ENCODE data around the gene CDKAL1.

The CDKAL1 gene

DNA sequence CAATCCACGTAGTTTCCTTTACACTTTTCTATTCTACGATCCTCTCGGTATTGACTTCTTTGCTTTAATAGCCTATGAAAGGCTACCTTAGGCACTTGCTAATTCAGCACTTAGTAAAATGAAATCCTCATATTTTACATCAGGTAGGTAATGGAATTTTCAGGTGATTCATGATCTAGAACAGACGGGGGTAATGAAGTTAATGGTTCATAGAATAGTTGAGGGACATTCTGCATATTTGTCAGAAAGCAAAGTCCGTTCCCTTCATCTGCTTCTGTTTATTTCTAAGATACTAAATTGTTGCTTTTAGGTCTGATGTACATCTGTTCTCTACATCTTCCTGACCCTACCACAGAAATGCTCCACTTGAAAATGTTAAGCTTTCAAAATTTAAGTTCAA, 431.7 kb downstream of the CDKAL1 start:
- Histone ChIP-seq H3K18ac (ENCODE audit: low read length) (no peak overlapping the region), H3K4ac (ENCODE audit: low read length) (no peak overlapping the region), H2BK15ac (ENCODE audit: low read length) (no peak overlapping the region), H3K14ac (ENCODE audit: low read length) (no peak overlapping the region), H4K91ac (ENCODE audit: low read depth, low read length, poor library complexity) (no peak overlapping the region), H3K4me3 (ENCODE audit: low read length in 2 of 2) (no peak overlapping the region), H3K4me1 (ENCODE audit: control insufficient read depth in 2 of 2, insufficient read depth in 1 of 2, low read depth in 1 of 2, low read length in 2 of 2) (no peaks in the 10 kb centered on the region), H3K9ac (ENCODE audit: low read depth, low read length, poor library complexity) (no peak overlapping the region), H3K9me3 (replicated peaks in 1 of 2; ENCODE audit: control insufficient read depth in 2 of 2, insufficient read depth in 1 of 2, low read depth in 1 of 2, low read length in 2 of 2) (no peaks in the 10 kb centered on the region), H2AFZ (ENCODE audit: low read length) (no peak overlapping the region), H3K23ac (ENCODE audit: low read depth, low read length, poor library complexity) (no peak overlapping the region), H2BK5ac (ENCODE audit: low read length) (no peak overlapping the region), H2AK5ac (ENCODE audit: low read depth, low read length) (no peak overlapping the region), H4K8ac (ENCODE audit: low read depth, low read length) (no peak overlapping the region), H3K4me2 (ENCODE audit: insufficient read depth, low read length, poor library complexity, severe bottlenecking) (no peak overlapping the region), H2BK120ac (ENCODE audit: low read depth, low read length) (no peak overlapping the region), H3K36me3 (replicated peaks in 1 of 2; ENCODE audit: control insufficient read depth in 2 of 2, insufficient read depth in 2 of 2, low read length in 2 of 2) (no peaks in the 10 kb centered on the region), H2BK12ac (ENCODE audit: low read length) (no peak overlapping the region), H3K27ac (replicated peaks; ENCODE audit: low read length) (no peak overlapping the region), H3K79me1 (ENCODE audit: low read depth, low read length) (no peaks in the 10 kb centered on the region), H3K27me3 (ENCODE audit: control insufficient read depth in 3 of 3, insufficient read depth in 3 of 3, low read depth in 1 of 3, low read length in 3 of 3) (no peaks in the 10 kb centered on the region)
- no peak for DNase-seq (ENCODE audit: low spot score)
- no CpG with 5 or more reads among the region's 5 CpGs for WGBS, 2 donors (ENCODE audit: extremely low coverage in 2 of 2, insufficient read length in 2 of 2, insufficient replicate concordance in 1 of 2)

DNA sequence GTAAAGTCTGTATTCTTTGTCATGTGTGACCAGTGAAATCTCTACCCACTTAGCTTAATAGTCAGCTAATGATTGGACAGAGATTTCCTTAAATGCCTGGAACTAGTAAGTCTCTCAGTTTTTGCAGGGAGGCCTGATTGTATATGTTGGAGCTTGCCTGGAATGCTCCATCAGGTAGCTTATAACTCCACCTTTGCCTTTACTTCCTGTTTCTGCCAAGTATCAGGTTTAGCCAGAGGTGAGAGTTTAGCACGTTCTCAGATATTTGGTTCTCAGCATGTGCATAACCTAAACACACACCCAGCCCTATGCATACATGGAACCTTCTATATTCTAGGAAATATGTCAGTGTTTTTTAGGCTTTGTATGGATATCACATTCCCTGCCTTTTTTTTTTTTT, 435.3 kb downstream of the CDKAL1 start:
- Histone ChIP-seq H2BK15ac (ENCODE audit: low read length) (no peak overlapping the region), H3K27me3 (ENCODE audit: control insufficient read depth in 3 of 3, insufficient read depth in 3 of 3, low read depth in 1 of 3, low read length in 3 of 3) (no peaks in the 10 kb centered on the region), H4K8ac (ENCODE audit: low read depth, low read length) (no peak overlapping the region), H3K79me1 (ENCODE audit: low read depth, low read length) (no peaks in the 10 kb centered on the region), H3K9ac (ENCODE audit: low read depth, low read length, poor library complexity) (no peak overlapping the region), H3K4me2 (ENCODE audit: insufficient read depth, low read length, poor library complexity, severe bottlenecking) (no peak overlapping the region), H3K23ac (ENCODE audit: low read depth, low read length, poor library complexity) (no peak overlapping the region), H3K36me3 (replicated peaks in 1 of 2; ENCODE audit: control insufficient read depth in 2 of 2, insufficient read depth in 2 of 2, low read length in 2 of 2) (no peaks in the 10 kb centered on the region), H2AFZ (ENCODE audit: low read length) (no peak overlapping the region), H2AK5ac (ENCODE audit: low read depth, low read length) (no peak overlapping the region), H3K4me1 (ENCODE audit: control insufficient read depth in 2 of 2, insufficient read depth in 1 of 2, low read depth in 1 of 2, low read length in 2 of 2) (peaks cover 0 to 2% of the 10 kb centered on the region in 2 donors), H3K27ac (replicated peaks; ENCODE audit: low read length) (no peak overlapping the region), H2BK12ac (ENCODE audit: low read length) (no peak overlapping the region), H3K9me3 (replicated peaks in 1 of 2; ENCODE audit: control insufficient read depth in 2 of 2, insufficient read depth in 1 of 2, low read depth in 1 of 2, low read length in 2 of 2) (no peaks in the 10 kb centered on the region), H3K4ac (ENCODE audit: low read length) (no peak overlapping the region), H3K18ac (ENCODE audit: low read length) (no peak overlapping the region), H2BK5ac (ENCODE audit: low read length) (no peak overlapping the region), H3K14ac (ENCODE audit: low read length) (no peak overlapping the region), H3K4me3 (ENCODE audit: low read length in 2 of 2) (no peak overlapping the region), H2BK120ac (ENCODE audit: low read depth, low read length) (no peak overlapping the region), H4K91ac (ENCODE audit: low read depth, low read length, poor library complexity) (no peak overlapping the region)
- no CpG with 5 or more reads among the region's 1 CpG for WGBS, 2 donors (ENCODE audit: extremely low coverage in 2 of 2, insufficient read length in 2 of 2, insufficient replicate concordance in 1 of 2)
- no peak for DNase-seq (ENCODE audit: low spot score)

DNA sequence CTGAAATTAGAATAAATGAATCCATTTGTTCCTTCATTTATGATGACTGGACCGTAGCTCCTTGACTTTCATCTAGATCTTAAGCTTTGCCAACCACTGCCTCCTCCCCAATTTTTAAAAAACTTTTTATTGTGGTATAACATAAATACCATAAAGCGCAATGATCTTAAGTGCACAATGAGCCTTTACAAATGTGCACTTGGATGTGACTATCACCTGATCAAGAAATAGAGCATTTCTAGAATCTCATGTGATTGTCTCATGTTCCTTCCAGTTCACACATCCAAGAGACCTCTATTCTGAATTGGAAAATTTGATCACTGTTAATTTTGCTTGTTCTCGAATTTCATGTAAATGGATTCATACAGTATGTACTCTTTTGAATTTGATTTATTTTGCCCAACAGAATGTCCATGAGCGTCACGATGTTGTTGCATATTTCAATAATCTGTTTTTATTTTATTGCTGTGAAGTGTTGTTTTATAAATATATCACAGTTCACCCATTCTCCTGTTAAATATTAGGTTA, 442.2 kb downstream of the CDKAL1 start:
- Histone ChIP-seq H4K8ac (ENCODE audit: low read depth, low read length) (no peak overlapping the region), H3K36me3 (replicated peaks in 1 of 2; ENCODE audit: control insufficient read depth in 2 of 2, insufficient read depth in 2 of 2, low read length in 2 of 2) (no peaks in the 10 kb centered on the region), H3K18ac (ENCODE audit: low read length) (no peak overlapping the region), H2BK15ac (ENCODE audit: low read length) (no peak overlapping the region), H3K4me1 (ENCODE audit: control insufficient read depth in 2 of 2, insufficient read depth in 1 of 2, low read depth in 1 of 2, low read length in 2 of 2) (peaks cover 0 to 2% of the 10 kb centered on the region in 2 donors), H3K27me3 (ENCODE audit: control insufficient read depth in 3 of 3, insufficient read depth in 3 of 3, low read depth in 1 of 3, low read length in 3 of 3) (no peaks in the 10 kb centered on the region), H3K4ac (ENCODE audit: low read length) (no peak overlapping the region), H3K23ac (ENCODE audit: low read depth, low read length, poor library complexity) (no peak overlapping the region), H2AK5ac (ENCODE audit: low read depth, low read length) (no peak overlapping the region), H3K4me2 (ENCODE audit: insufficient read depth, low read length, poor library complexity, severe bottlenecking) (no peak overlapping the region), H2BK12ac (ENCODE audit: low read length) (no peak overlapping the region), H2AFZ (ENCODE audit: low read length) (no peak overlapping the region), H3K79me1 (ENCODE audit: low read depth, low read length) (no peaks in the 10 kb centered on the region), H2BK120ac (ENCODE audit: low read depth, low read length) (no peak overlapping the region), H2BK5ac (ENCODE audit: low read length) (no peak overlapping the region), H3K4me3 (ENCODE audit: low read length in 2 of 2) (no peak overlapping the region), H4K91ac (ENCODE audit: low read depth, low read length, poor library complexity) (no peak overlapping the region), H3K14ac (ENCODE audit: low read length) (no peak overlapping the region), H3K27ac (replicated peaks; ENCODE audit: low read length) (no peak overlapping the region), H3K9ac (ENCODE audit: low read depth, low read length, poor library complexity) (no peak overlapping the region), H3K9me3 (replicated peaks in 1 of 2; ENCODE audit: control insufficient read depth in 2 of 2, insufficient read depth in 1 of 2, low read depth in 1 of 2, low read length in 2 of 2) (no peaks in the 10 kb centered on the region)
- no peak for DNase-seq (ENCODE audit: low spot score)
- no CpG with 5 or more reads among the region's 5 CpGs for WGBS, 2 donors (ENCODE audit: extremely low coverage in 2 of 2, insufficient read length in 2 of 2, insufficient replicate concordance in 1 of 2)

DNA sequence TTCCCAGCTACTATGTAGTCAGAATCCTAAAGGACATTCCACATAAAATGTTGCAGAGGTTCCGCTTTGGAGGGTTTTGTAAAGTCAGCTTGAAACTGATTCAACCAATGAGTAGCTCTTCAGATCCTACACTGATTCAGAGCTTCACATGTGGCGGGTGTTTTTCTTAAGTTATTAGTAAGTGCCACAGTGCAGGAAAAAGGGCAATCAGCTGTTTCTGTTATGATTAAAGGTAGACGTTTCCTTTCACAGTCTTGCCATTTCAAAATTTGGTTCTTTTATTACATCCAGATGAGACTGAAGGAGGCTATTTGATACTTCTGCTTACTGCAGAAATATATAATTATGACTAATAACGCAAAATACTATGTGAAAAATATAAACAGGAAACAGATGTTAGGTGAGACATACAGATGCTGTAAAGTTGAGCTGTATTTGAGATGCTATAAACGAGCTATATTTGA, 443.9 kb downstream of the CDKAL1 start:
- DNase-seq (ENCODE audit: low spot score) = no peak
- no peak overlapping the region for H3K4ac ChIP-seq (ENCODE audit: low read length)
- no peak overlapping the region for H3K27ac ChIP-seq (replicated peaks; ENCODE audit: low read length)
- no peaks in the 10 kb centered on the region for H3K27me3 ChIP-seq (ENCODE audit: control insufficient read depth in 3 of 3, insufficient read depth in 3 of 3, low read depth in 1 of 3, low read length in 3 of 3)
- H2BK12ac ChIP-seq (ENCODE audit: low read length) = no peak overlapping the region
- no peaks in the 10 kb centered on the region for H3K36me3 ChIP-seq (replicated peaks in 1 of 2; ENCODE audit: control insufficient read depth in 2 of 2, insufficient read depth in 2 of 2, low read length in 2 of 2)
- H3K9ac ChIP-seq (ENCODE audit: low read depth, low read length, poor library complexity) = no peak overlapping the region
- H3K79me1 ChIP-seq (ENCODE audit: low read depth, low read length) = no peaks in the 10 kb centered on the region
- WGBS, 2 donors (ENCODE audit: extremely low coverage in 2 of 2, insufficient read length in 2 of 2, insufficient replicate concordance in 1 of 2) = no CpG with 5 or more reads among the region's 5 CpGs
- H3K4me2 ChIP-seq (ENCODE audit: insufficient read depth, low read length, poor library complexity, severe bottlenecking) = no peak overlapping the region
- H3K14ac ChIP-seq (ENCODE audit: low read length) = no peak overlapping the region
- no peak overlapping the region for H3K18ac ChIP-seq (ENCODE audit: low read length)
- H4K8ac ChIP-seq (ENCODE audit: low read depth, low read length) = no peak overlapping the region
- no peak overlapping the region for H3K23ac ChIP-seq (ENCODE audit: low read depth, low read length, poor library complexity)
- H2BK5ac ChIP-seq (ENCODE audit: low read length) = no peak overlapping the region
- no peak overlapping the region for H3K4me3 ChIP-seq (ENCODE audit: low read length in 2 of 2)
- H2BK120ac ChIP-seq (ENCODE audit: low read depth, low read length) = no peak overlapping the region
- no peak overlapping the region for H2AFZ ChIP-seq (ENCODE audit: low read length)
- no peak overlapping the region for H4K91ac ChIP-seq (ENCODE audit: low read depth, low read length, poor library complexity)
- no peak overlapping the region for H2AK5ac ChIP-seq (ENCODE audit: low read depth, low read length)
- peaks cover 0 to 2% of the 10 kb centered on the region in 2 donors for H3K4me1 ChIP-seq (ENCODE audit: control insufficient read depth in 2 of 2, insufficient read depth in 1 of 2, low read depth in 1 of 2, low read length in 2 of 2)
- H3K9me3 ChIP-seq (replicated peaks in 1 of 2; ENCODE audit: control insufficient read depth in 2 of 2, insufficient read depth in 1 of 2, low read depth in 1 of 2, low read length in 2 of 2) = no peaks in the 10 kb centered on the region
- H2BK15ac ChIP-seq (ENCODE audit: low read length) = no peak overlapping the region

All from neuronal stem cell (in vitro differentiated cells).